Peyer's patch (tissue), 4 donors: ENCODE results near the gene C1orf74. TPM values are rescaled to one million over a fixed set of nuclear protein-coding genes. Genes with fewer than 3 reads are reported as not detected.

Experiments
- DNase-seq, 3 donors: peaks; one replicate each; pipeline ENCODE4 v3.0.0-alpha.2; 2017 to 2019
- H3K27ac ChIP-seq, 4 donors: fragments of 200-600 bp; sonication (generic); one replicate each; pipeline ENCODE4 v1.5.1; 2016 to 2019
- H3K27me3 ChIP-seq, 2 donors: fragments of 200-600 bp; sonication (generic); one replicate each; pipeline ENCODE4 v1.5.1; 2019
- H3K36me3 ChIP-seq, 3 donors: fragments of 200-600 bp; sonication (generic); one replicate each; pipeline ENCODE4 v1.5.1; 2016 to 2019
- H3K4me1 ChIP-seq, 4 donors: fragments of 200-600 bp; sonication (generic); one replicate each; pipeline ENCODE4 v1.5.1; 2016 to 2019
- H3K4me3 ChIP-seq, 4 donors: fragments of 200-600 bp; sonication (generic); 1 replicate in 3 of 4; 2 replicates in 1 of 4; pipeline ENCODE4 v1.5.1; 2016 to 2019; ENCODE audit warnings: mild to moderate bottlenecking in 1 of 4
- H3K9me3 ChIP-seq, 4 donors: fragments of 200-600 bp; sonication (generic); one replicate each; pipeline ENCODE4 v1.5.1; 2016 to 2019; ENCODE audit warnings: mild to moderate bottlenecking in 1 of 4
- POLR2A ChIP-seq, 2 donors: fragments of 450-650 bp; IDR thresholded peaks; one replicate each; pipeline ENCODE4 v1.5.1; 2017; ENCODE audit warnings: antibody characterized with exemption in 2 of 2, mild to moderate bottlenecking in 2 of 2, moderate library complexity in 2 of 2
- total RNA-seq, 4 donors: library from RNA; depleted of rRNA; stranded (reverse); fragments of >200 nt; gene quantifications; one replicate each; pipeline ENCODE4 v1.1.0, GENCODE V29; 2016
- TF ChIP-seq, protein P1 (sequence below), 6 experiments: fragments of 450-650 bp in 4 of 6; fragments of 200-600 bp in 2 of 6; sonication (generic) in 1 of 6; IDR thresholded peaks; one replicate each; pipeline ENCODE4 v1.5.1; 2017 to 2019; ENCODE audit warnings: antibody characterized with exemption in 6 of 6, mild to moderate bottlenecking in 3 of 6, moderate library complexity in 1 of 6

The C1orf74 gene
- total RNA-seq, 4 donors from 2014 or later: 0.83 to 1.9 (median 1.8) TPM

DNA sequence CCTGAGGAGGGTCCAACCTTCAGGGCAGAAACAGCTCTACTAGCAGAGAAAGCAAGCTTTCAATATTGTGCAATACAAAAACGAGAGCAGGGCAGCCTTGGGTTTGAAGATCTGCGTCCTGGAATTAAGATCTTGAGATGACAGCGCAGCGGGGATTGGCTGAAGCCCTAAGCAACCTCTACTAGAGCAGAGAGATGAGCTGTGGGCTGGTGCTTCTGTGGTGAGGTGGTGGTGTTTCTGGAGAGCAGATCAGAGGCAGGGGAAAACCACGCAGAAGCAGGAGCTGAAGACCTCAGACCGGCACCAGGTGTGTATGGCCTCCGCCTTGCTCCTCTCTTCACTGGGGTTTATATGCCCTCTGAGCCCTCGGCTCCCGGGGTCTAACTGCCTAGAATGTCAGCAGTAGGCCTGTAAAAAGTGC lies 16.0 kb downstream of the C1orf74 start:
- Histone ChIP-seq H3K9me3 (no peaks in the 10 kb centered on the region), H3K27me3 (no peaks in the 10 kb centered on the region), H3K27ac (peak overlapping the region; percentile 72 to 85 (median 78)), H3K36me3 (no peaks in the 10 kb centered on the region), H3K4me1 (peaks cover 0 to 16% (median 9%) of the 10 kb centered on the region in 4 donors), H3K4me3 (peak overlapping the region; percentile 33 to 49 (median 39))
- TF ChIP-seq, protein P1, sequence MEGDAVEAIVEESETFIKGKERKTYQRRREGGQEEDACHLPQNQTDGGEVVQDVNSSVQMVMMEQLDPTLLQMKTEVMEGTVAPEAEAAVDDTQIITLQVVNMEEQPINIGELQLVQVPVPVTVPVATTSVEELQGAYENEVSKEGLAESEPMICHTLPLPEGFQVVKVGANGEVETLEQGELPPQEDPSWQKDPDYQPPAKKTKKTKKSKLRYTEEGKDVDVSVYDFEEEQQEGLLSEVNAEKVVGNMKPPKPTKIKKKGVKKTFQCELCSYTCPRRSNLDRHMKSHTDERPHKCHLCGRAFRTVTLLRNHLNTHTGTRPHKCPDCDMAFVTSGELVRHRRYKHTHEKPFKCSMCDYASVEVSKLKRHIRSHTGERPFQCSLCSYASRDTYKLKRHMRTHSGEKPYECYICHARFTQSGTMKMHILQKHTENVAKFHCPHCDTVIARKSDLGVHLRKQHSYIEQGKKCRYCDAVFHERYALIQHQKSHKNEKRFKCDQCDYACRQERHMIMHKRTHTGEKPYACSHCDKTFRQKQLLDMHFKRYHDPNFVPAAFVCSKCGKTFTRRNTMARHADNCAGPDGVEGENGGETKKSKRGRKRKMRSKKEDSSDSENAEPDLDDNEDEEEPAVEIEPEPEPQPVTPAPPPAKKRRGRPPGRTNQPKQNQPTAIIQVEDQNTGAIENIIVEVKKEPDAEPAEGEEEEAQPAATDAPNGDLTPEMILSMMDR (IDR thresholded peaks at IDR 0.05): no peak
- TF ChIP-seq POLR2A (IDR thresholded peaks at IDR 0.05): peak in 1 of 2 donors; percentile 31
- DNase-seq: peak in 2 of 3 donors; percentile 90 to 94

DNA sequence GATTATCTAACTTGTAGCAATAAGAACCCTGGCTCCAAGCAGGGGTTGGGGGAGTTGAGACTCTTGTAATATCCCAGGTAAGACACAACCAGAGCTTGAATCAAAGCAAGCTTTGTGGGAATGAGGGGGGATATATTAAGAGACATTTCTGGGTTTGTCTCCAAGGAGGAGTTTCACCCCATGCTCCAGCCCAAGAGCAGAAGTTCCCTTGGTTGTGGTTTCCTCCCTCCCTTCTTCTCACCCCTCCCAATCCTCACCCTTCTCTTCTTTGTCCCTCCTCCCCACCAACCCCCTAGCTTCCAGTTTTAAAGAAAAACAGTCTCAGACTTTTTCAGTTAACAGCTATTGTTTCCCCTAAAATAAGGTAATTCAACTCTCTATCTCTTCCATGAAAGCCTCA lies 16.7 kb downstream of the C1orf74 start:
- peak overlapping the region; percentile 49 to 85 (median 78) for H3K27ac ChIP-seq
- DNase-seq: no peak
- H3K36me3 ChIP-seq: no peaks in the 10 kb centered on the region
- peaks cover 0 to 16% (median 9%) of the 10 kb centered on the region in 4 donors for H3K4me1 ChIP-seq
- no peak for TF ChIP-seq POLR2A (IDR thresholded peaks at IDR 0.05)
- TF ChIP-seq, protein P1 (IDR thresholded peaks at IDR 0.05): no peak
- no peak overlapping the region for H3K4me3 ChIP-seq
- H3K27me3 ChIP-seq: no peaks in the 10 kb centered on the region
- no peaks in the 10 kb centered on the region for H3K9me3 ChIP-seq

DNA sequence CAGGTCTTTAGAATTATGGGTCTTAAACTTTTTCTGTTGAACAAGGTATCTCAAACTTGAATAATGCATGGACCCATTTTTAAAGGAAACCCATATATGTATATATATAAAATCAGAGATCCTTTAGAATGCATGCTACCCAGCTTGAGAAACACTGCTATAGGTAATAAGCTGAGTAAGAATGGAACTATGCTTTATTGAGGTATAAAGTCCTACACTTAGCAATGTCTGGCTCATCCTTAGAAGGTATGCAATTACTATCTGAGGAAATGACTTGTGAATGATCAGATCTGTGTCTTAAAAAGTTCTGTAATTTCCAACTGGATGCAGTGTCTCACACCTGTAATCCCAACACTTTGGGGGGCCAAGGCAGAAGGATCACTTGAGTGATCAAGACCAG lies 17.3 kb downstream of the C1orf74 start:
- Histone ChIP-seq H3K27me3 (no peaks in the 10 kb centered on the region), H3K27ac (peak overlapping the region in 2 of 4 donors; percentile 49 to 85), H3K9me3 (no peaks in the 10 kb centered on the region), H3K4me1 (peaks cover 0 to 16% (median 9%) of the 10 kb centered on the region in 4 donors), H3K4me3 (no peak overlapping the region), H3K36me3 (no peaks in the 10 kb centered on the region)
- DNase-seq: no peak
- TF ChIP-seq, protein P1 (IDR thresholded peaks at IDR 0.05): no peak
- no peak for TF ChIP-seq POLR2A (IDR thresholded peaks at IDR 0.05)

DNA sequence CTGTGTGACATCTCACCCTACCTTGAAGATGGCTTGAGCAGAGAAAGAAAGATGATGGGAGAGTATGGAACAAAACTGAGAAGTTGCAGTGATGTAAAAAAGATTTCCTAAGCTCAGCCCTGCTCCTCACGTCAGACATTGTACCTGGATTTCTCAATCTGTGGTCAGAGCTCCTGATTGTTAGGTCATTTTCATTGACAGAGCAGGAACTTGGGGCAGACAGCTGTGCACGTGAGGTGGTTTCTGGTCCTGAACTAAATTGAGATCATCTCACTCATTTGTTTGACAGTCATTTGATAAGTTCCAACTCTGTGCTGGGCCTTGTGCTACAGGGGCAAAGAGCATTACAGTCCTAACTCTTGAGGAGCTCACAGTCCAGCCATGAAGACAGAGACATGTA lies 18.3 kb downstream of the C1orf74 start:
- Histone ChIP-seq H3K9me3 (no peaks in the 10 kb centered on the region), H3K27ac (peak overlapping the region in 1 of 4 donors; percentile 18), H3K27me3 (no peaks in the 10 kb centered on the region), H3K36me3 (no peaks in the 10 kb centered on the region), H3K4me1 (peaks cover 0 to 14% (median 9%) of the 10 kb centered on the region in 4 donors), H3K4me3 (no peak overlapping the region)
- DNase-seq: no peak
- no peak for TF ChIP-seq POLR2A (IDR thresholded peaks at IDR 0.05)
- TF ChIP-seq, protein P1 (IDR thresholded peaks at IDR 0.05): no peak

DNA sequence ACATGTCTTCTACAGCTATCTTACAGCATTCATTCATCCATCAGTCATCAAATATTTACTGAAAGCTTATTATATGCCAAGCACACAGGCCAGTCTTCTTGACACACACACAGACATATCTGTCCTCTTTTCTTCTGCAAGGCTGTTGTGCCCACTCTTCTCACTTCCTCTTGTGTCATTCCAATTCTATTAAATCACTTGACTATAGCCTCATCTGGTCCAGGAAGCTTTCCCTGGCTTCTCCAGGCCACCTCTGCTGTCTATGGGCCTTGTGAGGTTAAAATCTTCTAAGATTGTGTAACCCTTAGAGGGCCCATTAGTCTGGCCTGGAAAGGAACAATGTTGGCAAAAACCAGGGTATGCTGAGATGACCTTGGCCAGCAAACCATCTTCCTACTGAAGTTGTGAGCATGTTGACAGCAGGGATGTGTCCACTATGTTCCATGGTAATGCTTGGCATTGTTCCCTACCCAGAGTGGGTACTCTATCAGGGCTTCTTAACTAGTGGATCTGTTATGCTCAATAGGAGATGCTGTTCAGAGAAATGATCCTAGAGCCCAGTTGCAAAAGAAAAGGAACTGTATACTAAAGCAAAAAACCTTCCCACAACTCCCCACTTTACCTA lies 23.2 kb downstream of the C1orf74 start:
- H3K9me3 ChIP-seq: no peaks in the 10 kb centered on the region
- no peak for TF ChIP-seq POLR2A (IDR thresholded peaks at IDR 0.05)
- TF ChIP-seq, protein P1 (IDR thresholded peaks at IDR 0.05): no peak
- no peak overlapping the region for H3K4me3 ChIP-seq
- no peak overlapping the region for H3K27ac ChIP-seq
- no peaks in the 10 kb centered on the region for H3K36me3 ChIP-seq
- H3K27me3 ChIP-seq: no peaks in the 10 kb centered on the region
- H3K4me1 ChIP-seq: peaks cover 0 to 14% (median 2%) of the 10 kb centered on the region in 4 donors
- DNase-seq: no peak
